SU-DHL-6 (cell line): ENCODE data around the gene EXOC8.

Source experiments
- H2AFZ ChIP-seq: fragments of 200-600 bp; sonication (generic); 2 replicates; pipeline ENCODE4 v1.6.1; 2014; ENCODE audit warnings: low read depth, mild to moderate bottlenecking, moderate library complexity, mixed read lengths, antibody characterized with exemption, low read length; ENCODE audit not compliant: severe bottlenecking
- H3F3A ChIP-seq: fragments of 200-600 bp; shearing (Covaris generic); 2 replicates; pipeline ENCODE4 v1.6.0; 2016; ENCODE audit warnings: antibody characterized with exemption, mild to moderate bottlenecking; ENCODE audit not compliant: insufficient read depth
- H3K27ac ChIP-seq: fragments of 200-600 bp; sonication (generic); 2 replicates; pipeline ENCODE4 v1.5.1; 2016; ENCODE audit warnings: low read depth, mild to moderate bottlenecking, low read length, moderate library complexity, mixed read lengths
- H3K27me3 ChIP-seq: fragments of 200-600 bp; sonication (generic), shearing (Covaris generic); 2 replicates; pipeline ENCODE4 v1.6.0; 2014; ENCODE audit warnings: mild to moderate bottlenecking, low read length
- H3K36me3 ChIP-seq: fragments of 200-600 bp; sonication (generic); 2 replicates; pipeline ENCODE4 v1.6.1; 2014; ENCODE audit warnings: mild to moderate bottlenecking, low read length, mixed read lengths
- H3K4me2 ChIP-seq: fragments of 300-600, 200-600 bp; shearing (Covaris generic), sonication (generic); 2 replicates; pipeline ENCODE4 v1.6.0; 2014; ENCODE audit warnings: low read length, low read depth, mild to moderate bottlenecking; ENCODE audit not compliant: poor library complexity, severe bottlenecking
- H3K4me3 ChIP-seq: fragments of 200-600 bp; sonication (generic); 2 replicates; pipeline ENCODE4 v1.5.1; 2014; ENCODE audit warnings: antibody characterized with exemption, low read length, mild to moderate bottlenecking, mixed read lengths; ENCODE audit not compliant: insufficient read depth, poor library complexity, severe bottlenecking
- H3K79me2 ChIP-seq: fragments of 200-600 bp; sonication (generic); 2 replicates; pipeline ENCODE4 v1.6.1; 2014; ENCODE audit warnings: mild to moderate bottlenecking, low read length, moderate library complexity; ENCODE audit not compliant: insufficient read depth
- H3K9ac ChIP-seq: fragments of 200-600 bp; sonication (generic); 2 replicates; pipeline ENCODE4 v1.7.0; 2014; ENCODE audit warnings: mild to moderate bottlenecking, low read length
- H3K9me2 ChIP-seq: fragments of 200-600 bp; sonication (generic); replicated peaks from 2 replicates; pipeline ENCODE4 v1.6.1; 2014; ENCODE audit warnings: low read length; ENCODE audit not compliant: insufficient read depth
- H3K9me3 ChIP-seq: fragments of 200-600 bp; sonication (generic); 2 replicates; pipeline ENCODE4 v1.6.1; 2014; ENCODE audit warnings: low read length, mixed read lengths; ENCODE audit not compliant: insufficient read depth
- H4K20me1 ChIP-seq: fragments of 200-600 bp; sonication (generic); 2 replicates; pipeline ENCODE4 v1.6.1; 2014; ENCODE audit warnings: low read depth, mild to moderate bottlenecking, antibody characterized with exemption, low read length, moderate library complexity, mixed read lengths
- CTCF ChIP-seq: fragments of 200-600 bp; sonication (generic); IDR thresholded peaks from one replicate; pipeline ENCODE4 v1.5.1; 2017; ENCODE audit warnings: antibody characterized with exemption, mild to moderate bottlenecking, low read length, moderate library complexity; ENCODE audit not compliant: insufficient read depth, poor library complexity, severe bottlenecking
- EZH2phosphoT487 ChIP-seq: fragments of 200-600 bp; sonication (generic), shearing (Covaris generic); conservative IDR thresholded peaks from 2 replicates; pipeline ENCODE4 v1.6.1; 2018; ENCODE audit warnings: mild to moderate bottlenecking, antibody characterized with exemption, low read length, moderate library complexity, mixed read lengths

Gene EXOC8

GRCh38 chr1:231312432-231312788 is 25.2 kb downstream of the EXOC8 start:
- Histone ChIP-seq H3K79me2 (no peaks in the 10 kb centered on the region), H3K4me2 (no peak overlapping the region), H3F3A (no peaks in the 10 kb centered on the region), H3K9ac (no peak overlapping the region), H3K36me3 (no peaks in the 10 kb centered on the region), H3K4me3 (no peak overlapping the region), H3K9me3 (no peaks in the 10 kb centered on the region), H3K27me3 (no peaks in the 10 kb centered on the region), H3K27ac (no peak overlapping the region), H4K20me1 (no peaks in the 10 kb centered on the region), H2AFZ (no peak overlapping the region), H3K9me2 (no peaks in the 10 kb centered on the region)
- TF ChIP-seq EZH2phosphoT487 (no peak), CTCF (no peak)

- Histone ChIP-seq H3K9me3 (no peaks in the 10 kb centered on the region), H3K27ac (no peak overlapping the region), H3K9me2 (no peaks in the 10 kb centered on the region), H3K36me3 (no peaks in the 10 kb centered on the region), H3K4me3 (no peak overlapping the region), H3K4me2 (no peak overlapping the region), H3K79me2 (no peaks in the 10 kb centered on the region), H2AFZ (no peak overlapping the region), H4K20me1 (no peaks in the 10 kb centered on the region), H3K9ac (no peak overlapping the region), H3F3A (no peaks in the 10 kb centered on the region), H3K27me3 (no peaks in the 10 kb centered on the region)
- TF ChIP-seq EZH2phosphoT487: no peak
- no peak for TF ChIP-seq CTCF
Measured at GRCh38 chr1:231311720-231312431, 25.8 kb downstream of the EXOC8 start.

GRCh38 chr1:231310391-231310934 is 27.2 kb downstream of the EXOC8 start:
- Histone ChIP-seq H3K4me3 (no peak overlapping the region), H3K79me2 (no peaks in the 10 kb centered on the region), H3K27ac (no peak overlapping the region), H4K20me1 (no peaks in the 10 kb centered on the region), H2AFZ (no peak overlapping the region), H3F3A (no peaks in the 10 kb centered on the region), H3K9me2 (no peaks in the 10 kb centered on the region), H3K27me3 (no peaks in the 10 kb centered on the region), H3K4me2 (no peak overlapping the region), H3K36me3 (no peaks in the 10 kb centered on the region), H3K9ac (no peak overlapping the region), H3K9me3 (no peaks in the 10 kb centered on the region)
- TF ChIP-seq CTCF: no peak
